Measurements from ENCODE around the gene ZNF217. TPM values are rescaled to one million over a fixed set of nuclear protein-coding genes. Genes with fewer than 3 reads are reported as not detected.
"Not testable (repeated sequence)": the region's sequence is repeated elsewhere in the genome, so short reads cannot be mapped to it uniquely, and the experiment has no call there.

Gene ZNF217
- total RNA-seq, 1 donor from 2014 or later, result 5.4 TPM

GRCh38 chr20:53522696-53523095 is 70.9 kb downstream of the ZNF217 start:
- TF ChIP-seq CTCF (IDR thresholded peaks at IDR 0.05; ENCODE audit: borderline replicate concordance), result no peak
- intact Hi-C loops (cut with micrococcal nuclease), result no loop called here
- Histone ChIP-seq H3K27me3 (ENCODE audit: low read depth) (peaks cover 11% of the 10 kb centered on the region), H3K4me3 (no peak overlapping the region), H3K36me3 (no peaks in the 10 kb centered on the region), H3K9me3 (replicated peaks) (no peaks in the 10 kb centered on the region), H3K4me1 (no peaks in the 10 kb centered on the region), H3K27ac (replicated peaks) (no peak overlapping the region)
- DNase-seq, result no peak

- no peak for TF ChIP-seq CTCF (IDR thresholded peaks at IDR 0.05; ENCODE audit: borderline replicate concordance)
- no peaks in the 10 kb centered on the region for H3K36me3 ChIP-seq
- peaks cover 7% of the 10 kb centered on the region for H3K27me3 ChIP-seq (ENCODE audit: low read depth)
- no peak for DNase-seq
- intact Hi-C loops (cut with micrococcal nuclease), result no loop called here
- H3K9me3 ChIP-seq (replicated peaks), result no peaks in the 10 kb centered on the region
- H3K27ac ChIP-seq (replicated peaks), result no peak overlapping the region
- no peaks in the 10 kb centered on the region for H3K4me1 ChIP-seq
- H3K4me3 ChIP-seq, result no peak overlapping the region
These were observed 71.6 kb downstream of the ZNF217 start for GRCh38 chr20:53522026-53522425.

- H3K4me1 ChIP-seq; DNase-seq; H3K36me3 ChIP-seq; H3K27me3 ChIP-seq (ENCODE audit: low read depth); H3K27ac ChIP-seq (replicated peaks); intact Hi-C loops (cut with micrococcal nuclease); H3K4me3 ChIP-seq; H3K9me3 ChIP-seq (replicated peaks): not testable (repeated sequence)
These were observed 72.2 kb downstream of the ZNF217 start for GRCh38 chr20:53521421-53521820.

GRCh38 chr20:53517146-53517545 is 76.5 kb downstream of the ZNF217 start:
- no peaks in the 10 kb centered on the region for H3K36me3 ChIP-seq
- intact Hi-C loops (cut with micrococcal nuclease), result no loop called here
- no peak for TF ChIP-seq CTCF (IDR thresholded peaks at IDR 0.05; ENCODE audit: borderline replicate concordance)

More at GRCh38 chr20:53517146-53517545, 76.5 kb downstream of the ZNF217 start:
- H3K4me1 ChIP-seq, result no peaks in the 10 kb centered on the region
- H3K27ac ChIP-seq (replicated peaks), result no peak overlapping the region
- no peaks in the 10 kb centered on the region for H3K27me3 ChIP-seq (ENCODE audit: low read depth)
- no peaks in the 10 kb centered on the region for H3K9me3 ChIP-seq (replicated peaks)
- DNase-seq, result no peak
- no peak overlapping the region for H3K4me3 ChIP-seq

All from left ventricle myocardium inferior (tissue), 1 donor.